Testis (tissue), 2 donors: ENCODE measurements around the gene ZNG1F.
"Not testable (repeated sequence)": the region's sequence is repeated elsewhere in the genome, so short reads cannot be mapped to it uniquely, and the experiment has no call there.

Source experiments
- POLR2A ChIP-seq: fragments of 450-650 bp; IDR thresholded peaks from one replicate; pipeline ENCODE4 v1.6.1; 2017; ENCODE audit warnings: antibody characterized with exemption, mild to moderate bottlenecking, moderate library complexity
- TF ChIP-seq, protein P1 (sequence below), 3 experiments: fragments of 450-650 bp in 2 of 3; fragments of 200-600 bp in 1 of 3; sonication (generic) in 1 of 3; IDR thresholded peaks; one replicate each; pipeline ENCODE4 v1.5.1; 2016 to 2019; ENCODE audit warnings: antibody characterized with exemption in 3 of 3, mild to moderate bottlenecking in 2 of 3, moderate library complexity in 1 of 3

DNA sequence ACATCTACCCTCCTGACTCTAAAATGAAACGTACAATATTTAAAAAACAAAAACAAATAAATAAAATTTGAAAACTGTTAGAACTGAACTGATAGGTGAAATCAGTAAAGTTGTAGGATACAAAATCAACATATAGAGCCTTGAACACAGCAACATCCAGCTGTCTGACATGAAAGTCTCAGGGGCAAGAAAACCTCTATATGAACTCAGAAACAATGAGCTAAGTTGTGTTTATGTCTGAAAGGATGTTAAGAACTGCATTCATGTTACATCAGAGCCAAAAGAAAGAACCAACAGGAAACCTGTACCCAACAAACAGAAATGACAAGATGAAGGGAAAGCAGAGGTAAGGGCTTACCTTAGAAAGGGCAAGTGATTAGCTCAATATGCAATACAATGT is 102.4 kb downstream of the ZNG1F start:
- TF ChIP-seq, protein P1, sequence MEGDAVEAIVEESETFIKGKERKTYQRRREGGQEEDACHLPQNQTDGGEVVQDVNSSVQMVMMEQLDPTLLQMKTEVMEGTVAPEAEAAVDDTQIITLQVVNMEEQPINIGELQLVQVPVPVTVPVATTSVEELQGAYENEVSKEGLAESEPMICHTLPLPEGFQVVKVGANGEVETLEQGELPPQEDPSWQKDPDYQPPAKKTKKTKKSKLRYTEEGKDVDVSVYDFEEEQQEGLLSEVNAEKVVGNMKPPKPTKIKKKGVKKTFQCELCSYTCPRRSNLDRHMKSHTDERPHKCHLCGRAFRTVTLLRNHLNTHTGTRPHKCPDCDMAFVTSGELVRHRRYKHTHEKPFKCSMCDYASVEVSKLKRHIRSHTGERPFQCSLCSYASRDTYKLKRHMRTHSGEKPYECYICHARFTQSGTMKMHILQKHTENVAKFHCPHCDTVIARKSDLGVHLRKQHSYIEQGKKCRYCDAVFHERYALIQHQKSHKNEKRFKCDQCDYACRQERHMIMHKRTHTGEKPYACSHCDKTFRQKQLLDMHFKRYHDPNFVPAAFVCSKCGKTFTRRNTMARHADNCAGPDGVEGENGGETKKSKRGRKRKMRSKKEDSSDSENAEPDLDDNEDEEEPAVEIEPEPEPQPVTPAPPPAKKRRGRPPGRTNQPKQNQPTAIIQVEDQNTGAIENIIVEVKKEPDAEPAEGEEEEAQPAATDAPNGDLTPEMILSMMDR (IDR thresholded peaks at IDR 0.05), result not testable (repeated sequence)
- not testable (repeated sequence) for TF ChIP-seq POLR2A
